IMR-90 (cell line): Measurements from ENCODE around the gene ZNF564. TPM values are rescaled to one million over a fixed set of nuclear protein-coding genes. Genes with fewer than 3 reads are reported as not detected.

Experiments used
- ATAC-seq: fragments of 200-7000 bp; cut with Tn5 transposase; 2 replicates; pipeline ENCODE4 v1.9.1; 2020; ENCODE audit warnings: low read depth, mild to moderate bottlenecking, moderate library complexity
- BruUV-seq: library from RNA; stranded (reverse); fragments of 400-500 nt; replicated peaks from 2 replicates; lab custom pipeline; 2021; lab: Mats Ljungman, UMichigan
- CTCF ChIA-PET: fragments of 300-600 bp; formaldehyde crosslinking; extraction: SDS; loops from one replicate; lab custom pipeline; 2021; ENCODE audit warnings: antibody characterized with exemption; lab: Yijun Ruan, JAX
- POLR2A ChIA-PET: fragments of 300-600 bp; sonication (Branson Sonifier 250); formaldehyde crosslinking; loops from one replicate; lab custom pipeline; 2022; ENCODE audit warnings: antibody characterized with exemption; ENCODE audit not compliant: unreplicated experiment; lab: Charles Lee
- DNase-seq: peaks from one replicate; pipeline ENCODE4 v3.0.0; 2013
- H2AFZ ChIP-seq: replicated peaks from 2 replicates; pipeline ENCODE3; 2013; ENCODE audit warnings: low read length, mild to moderate bottlenecking; ENCODE audit not compliant: poor library complexity
- H2AK5ac ChIP-seq: 2 replicates; pipeline ENCODE4 v1.6.1; 2013; ENCODE audit warnings: low read depth, low read length, inconsistent platforms
- H2AK9ac ChIP-seq: replicated peaks from 2 replicates; pipeline ENCODE3; 2013; ENCODE audit warnings: mild to moderate bottlenecking, low read depth, low read length, moderate library complexity; ENCODE audit not compliant: poor library complexity
- H2BK120ac ChIP-seq: 2 replicates; pipeline ENCODE4 v1.6.1; 2013; ENCODE audit warnings: low read depth, low read length, inconsistent platforms
- H2BK15ac ChIP-seq: 3 replicates; pipeline ENCODE4 v1.6.1; 2013; ENCODE audit warnings: low read depth, low read length, inconsistent platforms
- H2BK20ac ChIP-seq: 2 replicates; pipeline ENCODE4 v1.6.1; 2013; ENCODE audit warnings: low read depth, mild to moderate bottlenecking, inconsistent platforms, low read length, moderate library complexity
- H2BK5ac ChIP-seq: 2 replicates; pipeline ENCODE4 v1.6.1; 2013; ENCODE audit warnings: mild to moderate bottlenecking, low read depth, low read length, inconsistent platforms; ENCODE audit not compliant: poor library complexity, severe bottlenecking
- H3K14ac ChIP-seq: replicated peaks from 2 replicates; pipeline ENCODE4 v1.6.1; 2013; ENCODE audit warnings: low read depth, low read length, inconsistent platforms
- H3K18ac ChIP-seq: 2 replicates; pipeline ENCODE4 v1.6.1; 2013; ENCODE audit warnings: low read depth, low read length, control low read depth
- H3K23ac ChIP-seq: 2 replicates; pipeline ENCODE4 v1.6.1; 2013; ENCODE audit warnings: low read depth, low read length, inconsistent platforms
- H3K27ac ChIP-seq: 2 replicates; pipeline ENCODE4 v1.5.1; 2013; ENCODE audit warnings: mild to moderate bottlenecking, control low read depth, low read length; ENCODE audit not compliant: insufficient read depth
- H3K27me3 ChIP-seq: 2 replicates; pipeline ENCODE4 v1.6.1; 2013; ENCODE audit warnings: low read length; ENCODE audit not compliant: control insufficient read depth, insufficient read depth
- H3K36me3 ChIP-seq: 2 replicates; pipeline ENCODE4 v1.6.1; 2013; ENCODE audit warnings: low read length, mixed read lengths; ENCODE audit not compliant: control insufficient read depth, insufficient read depth
- H3K4ac ChIP-seq: 2 replicates; pipeline ENCODE4 v1.6.1; 2013; ENCODE audit warnings: low read depth, low read length, inconsistent platforms
- H3K4me1 ChIP-seq: 2 replicates; pipeline ENCODE4 v1.6.1; 2013; ENCODE audit warnings: low read length, mixed read lengths; ENCODE audit not compliant: control insufficient read depth, insufficient read depth
- H3K4me2 ChIP-seq: 2 replicates; pipeline ENCODE4 v1.6.1; 2013; ENCODE audit warnings: low read depth, mild to moderate bottlenecking, control low read depth, low read length, moderate library complexity
- H3K4me3 ChIP-seq: 2 replicates; pipeline ENCODE4 v1.5.1; 2013; ENCODE audit warnings: low read depth, mild to moderate bottlenecking, control low read depth, low read length, moderate library complexity; ENCODE audit not compliant: insufficient read depth
- H3K56ac ChIP-seq: 2 replicates; pipeline ENCODE4 v1.6.1; 2013; ENCODE audit warnings: low read length, inconsistent platforms; ENCODE audit not compliant: insufficient read depth; ENCODE audit errors: extremely low read depth
- H3K79me1 ChIP-seq, 2 experiments: 2 replicates each; pipeline ENCODE4 v1.6.1; 2013; ENCODE audit warnings: low read length in 2 of 2, inconsistent platforms in 1 of 2, low read depth in 1 of 2
- H3K9ac ChIP-seq: 2 replicates; pipeline ENCODE4 v1.6.1; 2013; ENCODE audit warnings: low read depth, low read length, control low read depth
- H3K9me1 ChIP-seq: 2 replicates; pipeline ENCODE4 v1.6.1; 2013; ENCODE audit warnings: low read length, inconsistent platforms; ENCODE audit not compliant: insufficient read depth
- H3K9me3 ChIP-seq: 2 replicates; pipeline ENCODE4 v1.6.1; 2013; ENCODE audit warnings: low read length; ENCODE audit not compliant: control insufficient read depth, insufficient read depth
- H4K20me1 ChIP-seq: 2 replicates; pipeline ENCODE4 v1.6.1; 2013; ENCODE audit warnings: low read length, inconsistent platforms; ENCODE audit not compliant: insufficient read depth
- H4K5ac ChIP-seq: 2 replicates; pipeline ENCODE4 v1.6.1; 2013; ENCODE audit warnings: mild to moderate bottlenecking, low read depth, low read length, control low read depth
- H4K8ac ChIP-seq, 2 experiments: 2 replicates each; pipeline ENCODE4 v1.6.1; 2013; ENCODE audit warnings: low read depth in 2 of 2, low read length in 2 of 2, control low read depth in 1 of 2, inconsistent platforms in 1 of 2
- H4K91ac ChIP-seq: 2 replicates; pipeline ENCODE4 v1.6.1; 2013; ENCODE audit warnings: low read depth, low read length, inconsistent platforms; ENCODE audit not compliant: insufficient read depth
- CHD1 ChIP-seq: IDR thresholded peaks from 2 replicates; pipeline ENCODE4 v1.6.1; 2012; ENCODE audit warnings: low read depth, low read length, improper control_type of control experiment
- MAZ ChIP-seq: IDR thresholded peaks from 2 replicates; pipeline ENCODE4 v1.6.1; 2012; ENCODE audit warnings: low read depth, mild to moderate bottlenecking, low read length, improper control_type of control experiment, moderate library complexity, borderline replicate concordance
- POLR2A ChIP-seq: IDR thresholded peaks from 2 replicates; pipeline ENCODE4 v1.6.1; 2012; ENCODE audit warnings: mild to moderate bottlenecking, low read depth, low read length
- SMC3 ChIP-seq: fragments of 150-350 bp; IDR thresholded peaks from 2 replicates; pipeline ENCODE4 v1.6.1; 2016; ENCODE audit warnings: low read depth, mild to moderate bottlenecking, antibody characterized with exemption, low read length, moderate library complexity
- WGBS, 2 experiments: methylation state at CpG; one replicate each; pipeline versions ENCODE4 v1.1.5 to v1.1.7; 2013; ENCODE audit warnings: missing lambda C conversion rate in 2 of 2; ENCODE audit not compliant: insufficient read length in 1 of 2; ENCODE audit errors: extremely low coverage in 2 of 2; 5-methylcytosine and 5-hydroxymethylcytosine counted together
- dilution Hi-C: fragments of 300-500 bp; cut with HindIII; formaldehyde crosslinking; loops from one replicate; pipeline ENCODE4 v1.14.3; 2018; ENCODE audit warnings: low sequenced_read_pairs; ENCODE audit not compliant: unreplicated experiment
- in situ Hi-C: fragments of 300-500 bp; cut with MboI; formaldehyde crosslinking; loops from 3 replicates; pipeline ENCODE4 v1.14.3; 2019; ENCODE audit warnings: low sequenced_read_pairs, inconsistent platforms, mixed read lengths
- intact Hi-C: fragments of 100-400 bp; cut with micrococcal nuclease; formaldehyde crosslinking; loops from 2 replicates; pipeline ENCODE4 v1.10.0; 2022
- polyA plus RNA-seq, 3 experiments: library from polyadenylated mRNA; depleted of rRNA; stranded (reverse); fragments of >200 nt; gene quantifications; 2 replicates each; pipeline ENCODE4 v1.2.3, GENCODE V29; 2012; ENCODE audit warnings: low replicate concordance in 1 of 3
- total RNA-seq: library from RNA; depleted of rRNA; stranded (reverse); fragments of >200 nt; gene quantifications from 2 replicates; pipeline ENCODE4 v1.2.3, GENCODE V29; 2012
- TF ChIP-seq, protein P1 (sequence below): conservative IDR thresholded peaks from 2 replicates; pipeline ENCODE4 v1.5.1; 2012; ENCODE audit warnings: mild to moderate bottlenecking, low read depth, low read length, improper control_type of control experiment

ZNF564 gene
- total and polyA plus RNA-seq, 2 of the 4 experiments (the other 2 are of a cell fraction), result 1.5 to 6.3 TPM

DNA sequence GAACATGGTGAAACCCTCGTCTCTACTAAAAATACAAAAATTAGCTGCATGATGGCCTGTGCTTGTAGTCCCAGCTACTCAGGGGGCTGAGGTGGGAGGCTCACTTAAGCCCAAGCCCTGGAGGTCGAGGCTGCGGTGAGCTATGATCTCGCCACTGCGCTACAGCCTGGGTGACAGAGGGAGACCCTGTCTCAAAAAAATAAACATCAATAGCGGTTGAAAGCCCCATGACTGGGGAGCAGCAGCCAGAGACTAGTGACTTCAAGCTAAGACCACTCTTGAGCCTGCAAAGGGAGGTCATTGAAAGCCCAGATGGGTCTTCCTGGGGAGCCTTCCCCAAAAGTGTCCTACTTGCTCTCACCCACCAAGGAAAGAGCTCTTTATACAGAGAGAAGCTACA, 54.8 kb downstream of the ZNF564 start:
- no peak overlapping the region for H3K23ac ChIP-seq
- no peak overlapping the region for H2AFZ ChIP-seq
- no peak overlapping the region for H4K91ac ChIP-seq
- H2BK15ac ChIP-seq, result no peak overlapping the region
- no peaks in the 10 kb centered on the region for H3K36me3 ChIP-seq
- no peak overlapping the region for H4K5ac ChIP-seq
- no peak overlapping the region for H3K18ac ChIP-seq
- no peak overlapping the region for H2BK20ac ChIP-seq
- H3K9ac ChIP-seq, result no peak overlapping the region
- H4K20me1 ChIP-seq, result no peaks in the 10 kb centered on the region
- POLR2A ChIA-PET, result no interaction called here
- H3K79me1 ChIP-seq, result no peaks in the 10 kb centered on the region
- TF ChIP-seq CHD1 (no peak), POLR2A (no peak), SMC3 (no peak), MAZ (no peak)
- TF ChIP-seq, protein P1, sequence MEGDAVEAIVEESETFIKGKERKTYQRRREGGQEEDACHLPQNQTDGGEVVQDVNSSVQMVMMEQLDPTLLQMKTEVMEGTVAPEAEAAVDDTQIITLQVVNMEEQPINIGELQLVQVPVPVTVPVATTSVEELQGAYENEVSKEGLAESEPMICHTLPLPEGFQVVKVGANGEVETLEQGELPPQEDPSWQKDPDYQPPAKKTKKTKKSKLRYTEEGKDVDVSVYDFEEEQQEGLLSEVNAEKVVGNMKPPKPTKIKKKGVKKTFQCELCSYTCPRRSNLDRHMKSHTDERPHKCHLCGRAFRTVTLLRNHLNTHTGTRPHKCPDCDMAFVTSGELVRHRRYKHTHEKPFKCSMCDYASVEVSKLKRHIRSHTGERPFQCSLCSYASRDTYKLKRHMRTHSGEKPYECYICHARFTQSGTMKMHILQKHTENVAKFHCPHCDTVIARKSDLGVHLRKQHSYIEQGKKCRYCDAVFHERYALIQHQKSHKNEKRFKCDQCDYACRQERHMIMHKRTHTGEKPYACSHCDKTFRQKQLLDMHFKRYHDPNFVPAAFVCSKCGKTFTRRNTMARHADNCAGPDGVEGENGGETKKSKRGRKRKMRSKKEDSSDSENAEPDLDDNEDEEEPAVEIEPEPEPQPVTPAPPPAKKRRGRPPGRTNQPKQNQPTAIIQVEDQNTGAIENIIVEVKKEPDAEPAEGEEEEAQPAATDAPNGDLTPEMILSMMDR, result no peak
- DNase-seq (no peak), ATAC-seq (no peak)
- WGBS, 2 experiments, result 100% methylated on average over 1 of the region's 6 CpGs; no CpG with 5 or more reads in 1 of the 2 experiments
- no peak overlapping the region for H2AK9ac ChIP-seq
- H2BK5ac ChIP-seq, result no peak overlapping the region
- no peak overlapping the region for H3K56ac ChIP-seq
- no TSS peak for BruUV-seq
- no peak overlapping the region for H3K4me2 ChIP-seq
- H3K4me3 ChIP-seq, result no peak overlapping the region
- intact Hi-C loops (no loop called here), dilution Hi-C loops (no loop called here), in situ Hi-C loops (no loop called here)
- H2BK120ac ChIP-seq, result no peak overlapping the region
- H4K8ac ChIP-seq, result no peak overlapping the region
- no peak overlapping the region for H2AK5ac ChIP-seq
- no peak overlapping the region for H3K27ac ChIP-seq
- H3K14ac ChIP-seq, result no peak overlapping the region
- no peaks in the 10 kb centered on the region for H3K4me1 ChIP-seq
- no peak overlapping the region for H3K4ac ChIP-seq
- no peaks in the 10 kb centered on the region for H3K9me3 ChIP-seq
- H3K9me1 ChIP-seq, result no peaks in the 10 kb centered on the region
- CTCF ChIA-PET, result no interaction called here
- H3K27me3 ChIP-seq, result no peaks in the 10 kb centered on the region
